GM12878 (cell line): ENCODE results near the gene SUN5. TPM values are rescaled to one million over a fixed set of nuclear protein-coding genes. Genes with fewer than 3 reads are reported as not detected.

ENCODE experiments used
- ASH2L ChIP-seq: fragments of 300-600, 200-600 bp; sonication (generic); IDR thresholded peaks from 2 replicates; pipeline ENCODE4 v1.6.1; 2017; ENCODE audit warnings: low read depth, mild to moderate bottlenecking, borderline replicate concordance
- BHLHE40 ChIP-seq, 2 experiments: fragments of 450-650 bp in 1 of 2; IDR thresholded peaks; 2 replicates each; pipeline ENCODE4 v1.6.1; 2011 to 2017; ENCODE audit warnings: low read depth in 2 of 2, borderline replicate concordance in 1 of 2, improper control_type of control experiment in 1 of 2, low read length in 1 of 2, mild to moderate bottlenecking in 1 of 2
- CHD2 ChIP-seq: IDR thresholded peaks from 2 replicates; pipeline ENCODE4 v1.6.1; 2011; ENCODE audit warnings: low read depth, low read length, improper control_type of control experiment, borderline replicate concordance
- IRF4 ChIP-seq: IDR thresholded peaks from 2 replicates; pipeline ENCODE4 v1.6.1; 2011; ENCODE audit warnings: low read depth, low read length
- IRF5 ChIP-seq: fragments of 450-650 bp; IDR thresholded peaks from 2 replicates; pipeline ENCODE4 v1.6.1; 2017; ENCODE audit warnings: borderline replicate concordance
- KAT2A ChIP-seq: conservative IDR thresholded peaks from 2 replicates; pipeline ENCODE4 v1.6.1; 2011; ENCODE audit warnings: low read depth, low read length; ENCODE audit not compliant: control insufficient read depth
- NFYB ChIP-seq: IDR thresholded peaks from 2 replicates; pipeline ENCODE4 v1.6.1; 2011; ENCODE audit warnings: low read depth, mild to moderate bottlenecking, low read length, improper control_type of control experiment, moderate library complexity; ENCODE audit not compliant: insufficient read depth
- POLR2AphosphoS2 ChIP-seq: IDR thresholded peaks from 2 replicates; pipeline ENCODE4 v1.6.1; 2011; ENCODE audit warnings: low read depth, mild to moderate bottlenecking, low read length, improper control_type of control experiment, moderate library complexity
- SREBF1 ChIP-seq: IDR thresholded peaks from 2 replicates; pipeline ENCODE4 v1.6.1; 2012; ENCODE audit warnings: mild to moderate bottlenecking, low read length
- STAT1 ChIP-seq: fragments of 450-650 bp; conservative IDR thresholded peaks from 2 replicates; pipeline ENCODE4 v1.6.1; 2014; ENCODE audit warnings: antibody characterized with exemption, mild to moderate bottlenecking
- STAT3 ChIP-seq: IDR thresholded peaks from 2 replicates; pipeline ENCODE4 v1.6.1; 2011; ENCODE audit warnings: low read depth, low read length, improper control_type of control experiment
- TAF1 ChIP-seq: IDR thresholded peaks from 2 replicates; pipeline ENCODE4 v1.6.1; 2011; ENCODE audit warnings: mild to moderate bottlenecking, low read depth, low read length, borderline replicate concordance
- TCF12 ChIP-seq: IDR thresholded peaks from 2 replicates; pipeline ENCODE4 v1.6.1; 2011; ENCODE audit warnings: low read depth, mild to moderate bottlenecking, low read length
- ZNF274 ChIP-seq: IDR thresholded peaks from one replicate; pipeline ENCODE4 v1.8.0; 2011; ENCODE audit not compliant: insufficient read length, insufficient read depth
- polyA plus RNA-seq, 11 experiments: library from polyadenylated mRNA; depleted of rRNA in 4 of 11; unstranded in 6 of 11; stranded (reverse) in 5 of 11; fragments of >200 nt; fragmentation: Nextera tagmentation in 4 of 11; fragmentation: Illumina TruSeq in 1 of 11; extraction: Ambion mirVana in 4 of 11; extraction: Trizol in 1 of 11; gene quantifications; 1 replicate in 1 of 11; 2 replicates in 10 of 11; pipeline versions ENCODE4 v1.2.1 to v1.2.3, GENCODE V29; 2011 to 2016; ENCODE audit warnings: inconsistent platforms in 2 of 11, missing spikeins in 2 of 11, low read depth in 1 of 11
- total RNA-seq, 4 experiments: library from RNA; depleted of rRNA in 3 of 4; stranded (reverse); fragments of >200 nt in 3 of 4; fragmentation: Illumina TruSeq in 1 of 4; extraction: Trizol in 1 of 4; gene quantifications; 2 replicates each; pipeline versions ENCODE4 v1.2.1 to v1.2.3, GENCODE V29; 2013 to 2021
- TF ChIP-seq, protein P1 (sequence below): fragments of 150-350 bp; IDR thresholded peaks from 2 replicates; pipeline ENCODE4 v1.6.1; 2016; ENCODE audit warnings: low read depth, low read length

The SUN5 gene
- total and polyA plus RNA-seq, 10 of the 15 experiments (the other 5 are each of a cell fraction or from before 2014, with no cell fraction given): not detected

- TF ChIP-seq, protein P1, sequence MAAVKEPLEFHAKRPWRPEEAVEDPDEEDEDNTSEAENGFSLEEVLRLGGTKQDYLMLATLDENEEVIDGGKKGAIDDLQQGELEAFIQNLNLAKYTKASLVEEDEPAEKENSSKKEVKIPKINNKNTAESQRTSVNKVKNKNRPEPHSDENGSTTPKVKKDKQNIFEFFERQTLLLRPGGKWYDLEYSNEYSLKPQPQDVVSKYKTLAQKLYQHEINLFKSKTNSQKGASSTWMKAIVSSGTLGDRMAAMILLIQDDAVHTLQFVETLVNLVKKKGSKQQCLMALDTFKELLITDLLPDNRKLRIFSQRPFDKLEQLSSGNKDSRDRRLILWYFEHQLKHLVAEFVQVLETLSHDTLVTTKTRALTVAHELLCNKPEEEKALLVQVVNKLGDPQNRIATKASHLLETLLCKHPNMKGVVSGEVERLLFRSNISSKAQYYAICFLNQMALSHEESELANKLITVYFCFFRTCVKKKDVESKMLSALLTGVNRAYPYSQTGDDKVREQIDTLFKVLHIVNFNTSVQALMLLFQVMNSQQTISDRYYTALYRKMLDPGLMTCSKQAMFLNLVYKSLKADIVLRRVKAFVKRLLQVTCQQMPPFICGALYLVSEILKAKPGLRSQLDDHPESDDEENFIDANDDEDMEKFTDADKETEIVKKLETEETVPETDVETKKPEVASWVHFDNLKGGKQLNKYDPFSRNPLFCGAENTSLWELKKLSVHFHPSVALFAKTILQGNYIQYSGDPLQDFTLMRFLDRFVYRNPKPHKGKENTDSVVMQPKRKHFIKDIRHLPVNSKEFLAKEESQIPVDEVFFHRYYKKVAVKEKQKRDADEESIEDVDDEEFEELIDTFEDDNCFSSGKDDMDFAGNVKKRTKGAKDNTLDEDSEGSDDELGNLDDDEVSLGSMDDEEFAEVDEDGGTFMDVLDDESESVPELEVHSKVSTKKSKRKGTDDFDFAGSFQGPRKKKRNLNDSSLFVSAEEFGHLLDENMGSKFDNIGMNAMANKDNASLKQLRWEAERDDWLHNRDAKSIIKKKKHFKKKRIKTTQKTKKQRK: no peak
- TF ChIP-seq ASH2L (no peak), TAF1 (no peak), SREBF1 (no peak), CHD2 (no peak), TCF12 (no peak), POLR2AphosphoS2 (no peak), BHLHE40 (IDR thresholded peaks at IDR 0.05; ENCODE audit: borderline replicate concordance in 1 of 2, low read depth in 2 of 2, low read length in 1 of 2) (no peak), NFYB (no peak), IRF4 (no peak), IRF5 (no peak), ZNF274 (no peak), STAT1 (no peak), STAT3 (no peak), KAT2A (no peak)
These were observed 38.2 kb upstream of the SUN5 start (continued) for GRCh38 chr20:33042430-33042829.
